GF-D8 (cell line): Measurements from ENCODE around the gene WDR93.

Experiments
- DNase-seq: peaks from one replicate; lab custom pipeline; 2025; lab: John Stamatoyannopoulos, UW

The WDR93 gene

DNA sequence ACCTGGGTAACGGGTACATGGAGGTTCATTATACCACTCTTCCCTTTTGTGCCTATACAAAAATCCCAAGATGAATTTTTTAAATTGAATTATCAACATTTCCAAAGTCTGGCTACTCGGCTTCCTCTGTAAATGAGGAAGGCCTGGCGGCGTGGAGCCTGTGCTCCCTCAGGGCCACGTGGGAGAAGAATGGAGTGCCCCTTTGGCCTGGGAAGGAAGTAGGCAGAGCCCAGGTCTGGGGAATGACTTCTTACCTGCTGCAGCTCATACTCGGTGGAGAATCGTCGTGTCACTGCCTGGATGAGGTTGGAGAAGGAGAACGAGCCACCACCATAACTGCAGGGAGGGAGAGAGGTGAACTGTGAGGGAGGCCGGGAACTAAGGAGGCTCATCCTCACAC is 99.6 kb downstream of the WDR93 start:
- no peak for DNase-seq

DNA sequence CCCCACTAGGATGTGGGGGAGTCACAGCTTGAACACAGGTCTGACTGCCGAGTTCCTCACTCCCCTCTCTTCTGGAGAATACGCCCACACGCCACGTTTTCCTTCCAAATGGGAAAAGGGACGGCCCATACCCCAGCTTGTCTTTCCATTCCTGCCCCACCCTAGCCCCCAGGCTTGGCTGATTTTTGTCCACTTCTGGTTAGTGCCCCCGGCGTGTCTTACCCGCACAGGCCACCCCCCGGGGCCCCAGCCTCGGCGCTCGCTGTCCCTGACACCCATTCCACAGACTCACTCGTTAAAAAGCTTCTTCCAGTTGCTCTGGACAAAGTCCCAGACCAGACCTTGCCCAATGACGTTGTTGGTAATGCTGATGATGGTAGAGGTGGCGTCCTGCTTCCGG is 100.0 kb downstream of the WDR93 start:
- no peak for DNase-seq

DNA sequence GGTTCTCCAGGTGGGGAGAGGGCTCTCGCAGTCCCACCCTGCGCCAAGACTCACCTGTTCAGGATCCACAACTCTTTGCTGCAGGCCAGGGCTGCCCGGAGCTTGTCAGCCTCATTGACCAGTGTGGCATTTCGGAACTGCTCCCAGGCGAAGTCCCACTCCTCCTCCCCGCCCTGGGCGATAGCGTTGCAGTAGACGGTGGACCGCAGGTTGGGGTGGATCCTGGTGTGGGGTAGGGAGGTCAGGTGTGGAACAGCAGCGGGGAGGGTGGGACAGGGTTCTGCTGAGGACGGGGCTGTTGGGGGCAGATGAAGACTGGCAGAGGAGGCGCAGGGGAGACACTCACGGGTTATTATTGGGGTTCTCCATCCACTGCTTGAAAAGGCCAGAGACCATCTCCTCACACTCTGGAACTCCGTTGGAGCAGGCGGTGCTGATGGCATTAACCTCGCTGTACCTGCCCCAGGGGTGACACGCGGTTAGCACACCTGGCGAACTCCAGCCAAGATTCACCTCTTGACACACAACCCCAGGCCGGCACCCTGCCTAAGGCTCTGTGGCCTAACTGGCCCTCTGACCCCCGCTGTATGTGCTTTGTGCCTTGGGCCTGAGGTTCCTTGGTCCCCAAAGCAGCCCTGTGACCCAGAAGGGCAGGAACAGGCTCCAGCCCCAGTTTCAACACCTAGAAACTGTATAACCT is 101.6 kb downstream of the WDR93 start:
- no peak for DNase-seq
